Erythroblast (primary cell): Measurements from ENCODE around the gene CEP85.

Experiments
- DNase-seq, 2 experiments: peaks; one replicate each; lab custom pipeline; 2025; lab: John Stamatoyannopoulos, UW
- GATA1 ChIP-seq: IDR thresholded peaks from 2 replicates; pipeline ENCODE4 v1.6.1; 2011; ENCODE audit warnings: low read depth, mild to moderate bottlenecking, control low read depth, low read length, moderate library complexity
- POLR2A ChIP-seq: IDR thresholded peaks from 2 replicates; pipeline ENCODE4 v1.6.1; 2011; ENCODE audit warnings: mild to moderate bottlenecking, low read length

Gene CEP85

DNA sequence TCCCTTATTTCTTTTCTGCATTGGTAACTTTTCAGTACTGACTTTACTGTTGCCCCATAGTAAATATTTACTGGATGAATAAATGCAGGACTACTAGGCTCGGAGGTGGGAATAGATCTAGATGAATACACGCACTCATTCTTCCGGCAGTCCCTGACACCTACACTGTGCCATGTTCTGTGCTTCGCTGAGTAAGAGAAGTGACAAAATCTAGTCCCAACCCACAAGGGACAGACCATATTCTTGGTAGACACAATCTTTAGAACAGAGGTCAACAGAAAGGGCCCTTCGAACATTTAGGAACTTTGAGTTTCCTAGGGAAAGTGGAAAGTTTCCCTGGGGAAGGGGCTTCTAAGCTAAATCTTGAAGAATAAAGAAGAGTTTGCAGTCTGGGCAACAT is 80.5 kb downstream of the CEP85 start:
- DNase-seq = no peak
- TF ChIP-seq GATA1 (no peak), POLR2A (no peak)

DNA sequence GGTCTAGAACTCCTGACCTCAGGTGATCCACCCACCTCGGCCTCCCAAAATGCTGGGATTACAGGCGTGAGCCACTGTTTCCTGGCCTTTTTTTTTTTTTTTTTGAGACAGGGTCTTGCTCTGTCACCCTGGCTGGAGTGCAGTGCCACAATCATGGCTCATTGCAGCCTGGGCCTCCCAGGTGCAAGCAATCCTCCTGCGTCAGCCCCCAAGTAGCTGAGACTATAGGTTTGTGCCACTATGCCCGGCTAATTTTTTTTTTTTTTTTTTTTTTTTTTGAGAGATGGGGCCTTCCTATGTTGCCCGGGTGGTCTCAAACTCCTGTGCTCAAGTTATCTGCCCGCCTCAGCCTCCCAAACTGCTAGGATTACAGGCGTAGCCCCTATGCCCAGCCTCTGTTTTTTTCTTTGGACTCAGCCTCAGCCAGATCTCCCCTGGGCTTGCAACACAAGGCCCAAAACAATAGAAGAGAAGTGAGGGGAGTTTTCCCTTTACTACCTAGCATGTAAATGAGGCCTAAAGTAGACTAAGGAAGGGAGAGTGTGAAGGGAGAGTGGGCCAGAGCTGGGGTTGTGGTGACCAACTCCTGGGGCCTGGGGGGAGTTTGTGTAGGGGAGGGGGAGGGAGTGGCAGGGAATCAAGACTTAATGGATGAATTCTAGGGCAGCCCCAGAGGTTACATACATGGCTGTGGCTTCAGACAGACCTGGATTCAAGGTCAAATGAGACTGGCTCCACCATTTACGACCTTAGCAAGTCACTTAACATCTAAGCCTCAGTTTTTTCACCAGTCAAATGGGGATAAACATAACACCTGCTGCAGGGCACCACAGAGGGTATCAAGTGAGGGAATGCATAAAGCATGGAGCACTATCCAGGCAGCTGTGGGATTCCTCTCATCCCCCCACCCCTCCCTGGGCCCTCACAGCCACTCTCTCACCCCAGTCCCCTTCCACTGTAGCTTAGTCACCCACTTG is 82.2 kb downstream of the CEP85 start:
- TF ChIP-seq POLR2A (no peak), GATA1 (no peak)
- no peak for DNase-seq

DNA sequence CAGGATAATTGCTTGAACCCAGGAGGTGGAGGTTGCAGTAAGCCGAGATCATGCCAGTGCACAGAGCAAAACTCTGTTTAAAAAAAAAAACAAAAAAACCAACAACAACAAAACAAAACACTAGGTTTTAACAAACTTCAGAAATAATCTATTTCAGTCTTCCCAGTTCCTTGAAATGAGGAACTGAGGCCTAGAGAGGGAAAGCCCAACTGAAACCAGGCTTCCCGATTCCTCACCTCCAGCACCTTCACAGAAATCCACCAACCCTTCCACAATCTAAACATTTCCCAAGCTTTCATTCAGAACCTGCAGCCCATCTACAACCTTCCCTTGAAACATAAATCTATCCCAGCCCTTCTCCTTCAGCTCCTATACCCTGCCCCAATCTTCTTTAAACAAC is 83.1 kb downstream of the CEP85 start:
- DNase-seq = no peak
- TF ChIP-seq POLR2A (no peak), GATA1 (no peak)

DNA sequence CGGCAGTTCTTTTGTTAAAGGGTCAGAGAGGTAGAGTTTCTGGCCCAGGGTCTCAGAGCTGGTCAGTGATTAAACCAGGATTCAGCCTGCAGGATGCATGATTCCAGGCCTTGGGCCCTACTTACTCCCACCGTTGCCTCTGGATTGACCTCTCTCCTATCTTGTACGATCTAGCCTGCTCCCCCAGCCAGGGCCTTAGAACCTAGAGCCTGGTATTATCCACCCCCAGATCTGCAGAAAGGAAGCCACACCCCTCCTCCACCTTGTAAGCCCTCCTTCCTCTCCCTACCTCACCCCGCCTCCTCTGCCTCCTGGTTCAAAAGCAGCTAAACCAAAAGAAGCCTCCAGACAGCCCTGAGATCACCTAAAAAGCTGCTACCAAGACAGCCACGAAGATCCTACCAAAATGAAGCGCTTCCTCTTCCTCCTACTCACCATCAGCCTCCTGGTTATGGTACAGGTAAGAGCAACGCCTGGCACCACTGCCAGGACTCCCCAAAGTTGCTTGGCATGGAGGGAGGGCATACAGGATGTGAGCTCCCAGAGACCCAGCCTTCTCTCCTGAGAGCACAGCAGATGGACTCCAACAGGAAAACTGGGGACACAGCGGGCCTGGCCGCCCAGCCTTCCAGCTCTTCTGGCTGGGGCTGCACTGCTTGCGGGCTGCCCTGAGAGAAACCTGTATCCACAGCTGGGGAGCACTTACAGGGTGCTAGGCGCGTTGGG is 83.8 kb downstream of the CEP85 start, which contains the start of gene CD52:
CD52 (plus strand) TSS at position 347 of the 726 bp plus-strand sequence; CDS start at position 407, 60 bp downstream.
- TF ChIP-seq POLR2A (no peak), GATA1 (no peak)
- DNase-seq = peak in 1 of 2 experiments; percentile 32

DNA sequence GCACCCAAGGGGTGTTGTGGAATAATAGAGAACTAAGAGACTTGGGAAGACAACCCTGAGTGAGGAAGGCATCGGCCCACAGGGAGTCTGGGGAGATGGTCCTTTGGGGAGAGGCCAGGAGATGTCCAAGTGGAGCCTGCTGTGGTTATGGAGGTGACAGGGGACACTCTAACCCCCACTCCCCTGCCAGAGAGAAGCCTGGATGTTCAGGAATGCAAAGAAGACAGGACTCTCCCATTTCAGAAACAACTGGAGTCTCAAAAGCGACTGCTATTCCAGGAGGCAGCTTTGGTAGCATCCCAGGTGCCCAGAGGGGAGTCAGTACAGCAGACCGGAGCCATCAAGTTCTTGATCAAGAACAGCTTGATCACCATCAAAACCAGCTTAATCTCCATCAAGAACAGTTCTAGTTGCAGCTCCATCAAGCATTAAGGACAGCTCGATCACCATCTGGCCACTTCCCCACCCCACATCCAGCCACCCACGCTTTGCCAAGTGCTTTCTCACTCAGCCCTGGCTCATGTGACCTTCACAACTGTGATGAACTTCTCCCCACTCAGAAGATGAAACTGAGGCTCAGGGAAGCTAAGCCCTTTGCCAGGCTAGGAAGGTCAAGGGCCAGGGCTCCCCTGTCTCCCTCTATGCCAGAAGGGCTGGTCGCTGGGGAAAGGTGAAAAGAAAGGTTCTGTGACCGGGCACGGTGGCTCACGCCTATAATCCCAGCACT is 84.5 kb downstream of the CEP85 start:
- DNase-seq = peak in 1 of 2 experiments; percentile 19
- no peak for TF ChIP-seq GATA1

DNA sequence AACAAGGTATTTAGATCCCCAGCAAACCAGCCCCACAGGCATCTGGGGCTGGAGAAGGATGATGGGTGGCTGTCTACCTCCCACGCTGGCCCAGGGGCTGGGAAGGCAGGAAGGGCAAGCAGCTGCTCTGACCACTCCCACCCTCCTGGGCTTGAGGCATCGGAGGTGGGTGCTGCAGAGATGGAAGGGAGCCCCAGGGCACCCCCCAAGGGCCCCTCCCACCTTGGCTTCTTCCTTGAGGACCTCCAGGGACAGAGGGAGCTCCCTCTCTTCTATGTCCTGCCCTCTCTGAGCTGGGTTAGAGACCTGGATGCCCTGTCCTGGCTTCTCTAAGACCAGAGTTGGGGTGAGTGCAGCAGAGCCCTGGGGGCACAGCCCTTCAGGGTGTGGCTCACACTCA is 86.9 kb downstream of the CEP85 start:
- no peak for DNase-seq
- no peak for TF ChIP-seq POLR2A
- no peak for TF ChIP-seq GATA1

DNA sequence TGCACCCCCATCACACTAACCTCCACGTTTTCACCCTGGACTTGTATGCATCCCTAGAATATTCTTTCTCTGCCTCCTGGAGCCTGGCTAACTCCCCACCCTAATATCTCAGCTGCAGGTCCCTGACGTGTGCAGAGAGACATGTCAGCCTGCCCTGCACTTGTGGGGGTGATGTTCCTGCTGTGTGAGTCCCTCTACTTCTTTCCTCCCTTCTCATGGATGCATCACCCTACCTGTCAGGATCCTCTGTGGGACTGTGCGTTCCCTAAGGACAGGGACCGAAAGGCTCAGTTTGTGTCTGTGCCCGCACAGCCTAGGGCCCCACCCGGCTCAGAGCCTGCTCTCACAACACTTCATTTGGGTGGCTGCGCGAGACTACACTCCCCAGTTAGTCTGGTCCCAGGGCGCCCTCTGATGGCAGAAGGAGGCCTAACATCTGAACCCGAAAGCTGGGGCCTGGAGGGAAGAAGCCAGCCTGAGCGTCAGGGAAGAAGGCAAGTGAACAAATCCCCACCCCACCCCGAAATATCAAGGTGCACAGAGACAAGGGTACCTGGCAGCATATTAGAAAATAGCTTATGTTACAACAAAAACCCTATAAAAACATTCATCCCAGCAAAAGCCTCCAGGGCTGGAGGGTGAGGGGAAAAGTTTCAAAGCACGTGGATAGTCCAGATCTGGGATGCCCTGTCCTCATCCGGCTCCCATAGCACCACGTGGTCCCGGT is 87.5 kb downstream of the CEP85 start:
- no peak for TF ChIP-seq GATA1
- no peak for TF ChIP-seq POLR2A

DNA sequence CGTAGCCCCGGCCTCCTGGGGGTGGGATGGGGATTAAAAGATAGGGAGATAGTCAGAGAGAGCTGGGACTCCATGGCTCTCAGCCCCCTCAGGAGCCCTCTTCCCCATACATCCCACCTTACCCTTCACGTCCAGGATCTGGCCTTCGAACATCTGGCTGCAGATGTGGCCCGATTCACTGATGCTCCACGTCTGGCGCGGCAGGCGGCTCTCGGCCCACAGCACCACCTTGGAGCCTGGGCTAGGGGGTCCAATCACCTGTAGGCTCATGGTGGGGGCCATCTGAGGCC is 88.0 kb downstream of the CEP85 start:
- no peak for DNase-seq
- TF ChIP-seq GATA1 (no peak), POLR2A (no peak)

More for the DNA sequence above, 87.5 kb downstream of the CEP85 start:
- DNase-seq = peak in 1 of 2 experiments; percentile 94

DNA sequence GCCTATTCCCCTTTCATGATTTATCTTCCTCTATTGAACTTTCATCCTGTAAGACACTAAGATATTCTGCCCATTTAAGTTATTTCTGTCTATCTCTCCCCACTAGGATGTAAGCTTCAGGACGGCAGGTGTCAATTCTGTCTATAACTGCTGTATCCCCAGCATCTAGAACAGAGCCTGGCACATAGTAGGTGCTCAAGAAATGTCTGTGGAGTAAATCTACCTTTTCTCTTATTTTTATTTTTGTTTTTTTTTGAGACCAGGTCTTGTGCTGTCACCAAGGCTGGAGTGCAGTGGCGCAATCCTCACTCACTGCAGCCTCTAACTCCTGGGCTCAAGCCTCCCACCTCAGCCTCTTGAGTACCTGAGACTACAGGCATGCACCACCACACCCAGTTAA is 89.4 kb downstream of the CEP85 start:
- no peak for DNase-seq
- TF ChIP-seq GATA1 (no peak), POLR2A (no peak)

DNA sequence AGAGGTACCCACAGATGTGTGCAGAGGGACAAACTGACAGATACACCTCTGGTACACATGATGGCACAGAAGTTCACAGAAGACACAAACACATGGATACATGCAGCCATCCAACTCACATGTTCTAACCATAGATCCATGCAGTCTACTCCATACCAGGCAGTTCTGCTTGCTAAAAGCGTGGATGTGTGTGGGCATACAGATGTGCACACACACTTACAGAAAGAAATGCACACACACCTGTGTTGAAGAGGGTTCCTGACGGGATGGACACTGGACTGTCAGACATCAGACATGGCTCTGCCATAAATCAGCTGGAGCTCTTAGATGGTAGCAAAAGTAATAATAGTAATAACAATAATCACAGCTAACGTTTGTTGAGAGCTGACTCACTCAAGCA is 90.5 kb downstream of the CEP85 start:
- no peak for TF ChIP-seq GATA1
- no peak for TF ChIP-seq POLR2A
- no peak for DNase-seq

DNA sequence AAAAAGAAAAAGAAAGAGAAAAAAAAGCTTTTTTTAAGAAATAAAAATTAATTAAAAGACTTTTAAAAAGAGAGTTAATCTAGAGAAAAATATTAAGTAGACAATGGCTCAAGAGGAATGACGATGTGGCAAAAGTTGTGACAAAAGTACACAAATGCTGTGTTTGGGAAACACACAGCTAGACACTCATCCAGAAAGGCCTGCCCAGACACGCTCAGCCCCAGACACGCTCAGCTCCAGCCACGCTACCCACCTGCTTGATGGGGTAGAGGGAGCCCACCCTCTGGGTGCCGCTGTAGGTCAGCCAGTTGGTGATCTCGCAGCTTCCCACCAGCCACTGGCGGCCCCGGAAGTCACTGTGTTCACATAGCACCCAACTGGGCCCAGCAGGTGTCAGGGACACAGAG is 94.0 kb downstream of the CEP85 start:
- no peak for TF ChIP-seq POLR2A
- no peak for TF ChIP-seq GATA1
- no peak for DNase-seq
